K562 (cell line): ENCODE measurements around the gene CHKB.

Experiments
- CBFA2T3 ChIP-seq: fragments of 450-650 bp; IDR thresholded peaks from 2 replicates; pipeline ENCODE4 v1.6.1; 2017
- CHD2 ChIP-seq: IDR thresholded peaks from 2 replicates; pipeline ENCODE4 v1.6.1; 2011; ENCODE audit warnings: low read depth, low read length
- GTF2F1 ChIP-seq: IDR thresholded peaks from 2 replicates; pipeline ENCODE4 v1.6.1; 2011; ENCODE audit warnings: low read depth, low read length, improper control_type of control experiment
- IRF2 ChIP-seq: sonication (generic); formaldehyde crosslinking; IDR thresholded peaks from 2 replicates; pipeline ENCODE4 v1.8.1; 2022; ENCODE audit warnings: mild to moderate bottlenecking, missing genetic modification reagents
- KDM1A ChIP-seq, 2 experiments: fragments of 450-650 bp; IDR thresholded peaks; 2 replicates each; pipeline ENCODE4 v1.6.1; 2016; ENCODE audit warnings: mild to moderate bottlenecking in 2 of 2
- MYBL2 ChIP-seq, 2 experiments: fragments of 450-650 bp in 1 of 2; sonication (generic) in 1 of 2; formaldehyde crosslinking in 1 of 2; IDR thresholded peaks; 2 replicates each; pipeline versions ENCODE4 v1.6.1 to v1.8.1; 2017 to 2022; ENCODE audit warnings: borderline replicate concordance in 1 of 2, inconsistent platforms in 1 of 2, low read depth in 1 of 2, mild to moderate bottlenecking in 1 of 2, missing genetic modification reagents in 1 of 2, moderate library complexity in 1 of 2
- POU5F1 ChIP-seq: fragments of 150-350 bp; IDR thresholded peaks from 2 replicates; pipeline ENCODE4 v1.6.1; 2014; ENCODE audit warnings: borderline replicate concordance, low read length, low read depth, mild to moderate bottlenecking; ENCODE audit not compliant: partially characterized antibody
- TAF1 ChIP-seq: IDR thresholded peaks from 2 replicates; pipeline ENCODE4 v1.6.1; 2011; ENCODE audit warnings: mild to moderate bottlenecking, low read length, moderate library complexity; ENCODE audit not compliant: insufficient read depth, control insufficient read depth, severe bottlenecking; ENCODE audit errors: extremely low read depth
- U2AF2 ChIP-seq: fragments of 200-400 bp; formaldehyde crosslinking; optimal IDR thresholded peaks from 2 replicates; pipeline ENCODE3; 2017; ENCODE audit warnings: low read depth, mild to moderate bottlenecking, low read length
- ZEB2 ChIP-seq: fragments of 450-650 bp; IDR thresholded peaks from 2 replicates; pipeline ENCODE4 v1.6.1; 2016
- ZNF77 ChIP-seq: fragments of 250-450 bp; sonication (Bioruptor Pico); IDR thresholded peaks from 2 replicates; pipeline ENCODE4 v1.5.0; 2020
- TF ChIP-seq, protein P1 (sequence below): sonication (generic); formaldehyde crosslinking; IDR thresholded peaks from 2 replicates; pipeline ENCODE4 v1.8.0; 2022; ENCODE audit warnings: mild to moderate bottlenecking, missing genetic modification reagents
- TF ChIP-seq, protein P2 (sequence below), 3 experiments: IDR thresholded peaks in 2 of 3; conservative IDR thresholded peaks in 1 of 3; 2 replicates each; pipeline ENCODE4 v1.5.1; 2011 to 2012; ENCODE audit warnings: low read length in 3 of 3, mild to moderate bottlenecking in 3 of 3, control low read depth in 2 of 3, improper control_type of control experiment in 1 of 3, inconsistent platforms in 1 of 3, low read depth in 1 of 3, mixed read lengths in 1 of 3, moderate library complexity in 1 of 3; ENCODE audit not compliant: insufficient read depth in 2 of 3
- TF ChIP-seq, protein P3 (sequence below): sonication (generic); formaldehyde crosslinking; IDR thresholded peaks from 2 replicates; pipeline ENCODE4 v1.8.0; 2022; ENCODE audit warnings: mild to moderate bottlenecking, missing genetic modification reagents

DNA sequence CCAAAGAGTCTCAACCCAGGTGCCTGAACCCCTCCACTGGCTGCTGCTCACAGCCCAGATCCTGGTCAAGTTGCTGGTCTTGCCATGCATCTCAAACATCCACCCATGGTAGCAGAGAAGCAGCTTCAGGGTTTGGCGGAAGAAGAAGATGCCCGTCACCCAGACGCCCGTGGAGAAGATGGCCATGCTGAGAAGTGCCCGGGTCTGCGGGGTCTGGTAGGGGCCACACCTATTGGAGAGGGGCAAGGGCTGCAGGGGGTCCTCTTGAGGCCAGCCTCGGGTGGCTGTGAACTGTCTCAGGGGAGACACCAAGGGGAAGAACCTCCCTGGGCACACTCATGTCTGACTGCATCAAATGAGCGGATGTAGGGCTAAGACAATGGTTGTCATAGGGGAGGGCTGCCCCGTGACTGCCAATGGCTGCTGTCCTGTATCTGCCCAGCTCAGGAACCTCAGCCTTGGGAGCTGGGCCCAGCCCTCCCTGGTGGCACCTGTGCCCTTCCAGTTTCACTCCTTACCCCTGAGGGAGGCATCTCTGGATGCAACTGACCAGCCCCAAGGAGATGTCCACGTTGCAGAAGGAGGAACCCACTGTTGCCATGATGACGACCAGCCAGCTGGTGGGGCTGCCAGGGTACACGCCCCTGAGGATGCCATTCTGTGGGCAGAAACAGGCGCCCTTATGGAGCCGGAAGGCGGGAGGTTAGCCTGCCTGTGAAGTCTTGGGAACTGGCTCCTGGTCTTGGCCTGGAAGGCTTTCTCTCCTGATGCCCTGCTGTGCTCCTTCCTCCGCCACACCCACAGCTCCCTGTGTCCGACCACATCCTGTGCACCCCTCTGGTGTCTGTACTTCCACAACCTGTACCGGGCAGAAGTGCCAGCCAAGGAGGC lies 5.6 kb downstream of the CHKB start:
- TF ChIP-seq, protein P1, sequence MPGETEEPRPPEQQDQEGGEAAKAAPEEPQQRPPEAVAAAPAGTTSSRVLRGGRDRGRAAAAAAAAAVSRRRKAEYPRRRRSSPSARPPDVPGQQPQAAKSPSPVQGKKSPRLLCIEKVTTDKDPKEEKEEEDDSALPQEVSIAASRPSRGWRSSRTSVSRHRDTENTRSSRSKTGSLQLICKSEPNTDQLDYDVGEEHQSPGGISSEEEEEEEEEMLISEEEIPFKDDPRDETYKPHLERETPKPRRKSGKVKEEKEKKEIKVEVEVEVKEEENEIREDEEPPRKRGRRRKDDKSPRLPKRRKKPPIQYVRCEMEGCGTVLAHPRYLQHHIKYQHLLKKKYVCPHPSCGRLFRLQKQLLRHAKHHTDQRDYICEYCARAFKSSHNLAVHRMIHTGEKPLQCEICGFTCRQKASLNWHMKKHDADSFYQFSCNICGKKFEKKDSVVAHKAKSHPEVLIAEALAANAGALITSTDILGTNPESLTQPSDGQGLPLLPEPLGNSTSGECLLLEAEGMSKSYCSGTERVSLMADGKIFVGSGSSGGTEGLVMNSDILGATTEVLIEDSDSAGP: no peak
- TF ChIP-seq MYBL2 (IDR thresholded peaks at IDR 0.05; ENCODE audit: low read depth) (no peak), MYBL2 (CRISPR knock-in tag; IDR thresholded peaks at IDR 0.05; ENCODE audit: borderline replicate concordance) (no peak), GTF2F1 (no peak), CBFA2T3 (no peak), IRF2 (no peak), KDM1A (IDR thresholded peaks at IDR 0.05) (no peak), CHD2 (no peak), ZNF77 (CRISPR knock-in tag) (no peak), TAF1 (no peak), POU5F1 (no peak), U2AF2 (no peak), ZEB2 (no peak)
- TF ChIP-seq, protein P2, sequence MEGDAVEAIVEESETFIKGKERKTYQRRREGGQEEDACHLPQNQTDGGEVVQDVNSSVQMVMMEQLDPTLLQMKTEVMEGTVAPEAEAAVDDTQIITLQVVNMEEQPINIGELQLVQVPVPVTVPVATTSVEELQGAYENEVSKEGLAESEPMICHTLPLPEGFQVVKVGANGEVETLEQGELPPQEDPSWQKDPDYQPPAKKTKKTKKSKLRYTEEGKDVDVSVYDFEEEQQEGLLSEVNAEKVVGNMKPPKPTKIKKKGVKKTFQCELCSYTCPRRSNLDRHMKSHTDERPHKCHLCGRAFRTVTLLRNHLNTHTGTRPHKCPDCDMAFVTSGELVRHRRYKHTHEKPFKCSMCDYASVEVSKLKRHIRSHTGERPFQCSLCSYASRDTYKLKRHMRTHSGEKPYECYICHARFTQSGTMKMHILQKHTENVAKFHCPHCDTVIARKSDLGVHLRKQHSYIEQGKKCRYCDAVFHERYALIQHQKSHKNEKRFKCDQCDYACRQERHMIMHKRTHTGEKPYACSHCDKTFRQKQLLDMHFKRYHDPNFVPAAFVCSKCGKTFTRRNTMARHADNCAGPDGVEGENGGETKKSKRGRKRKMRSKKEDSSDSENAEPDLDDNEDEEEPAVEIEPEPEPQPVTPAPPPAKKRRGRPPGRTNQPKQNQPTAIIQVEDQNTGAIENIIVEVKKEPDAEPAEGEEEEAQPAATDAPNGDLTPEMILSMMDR (IDR thresholded peaks at IDR 0.05 in 2 of 3, conservative IDR thresholded peaks at IDR 0.05 in 1 of 3; ENCODE audit: insufficient read depth in 2 of 3, low read depth in 1 of 3, low read length in 3 of 3): no peak
- TF ChIP-seq, protein P3, sequence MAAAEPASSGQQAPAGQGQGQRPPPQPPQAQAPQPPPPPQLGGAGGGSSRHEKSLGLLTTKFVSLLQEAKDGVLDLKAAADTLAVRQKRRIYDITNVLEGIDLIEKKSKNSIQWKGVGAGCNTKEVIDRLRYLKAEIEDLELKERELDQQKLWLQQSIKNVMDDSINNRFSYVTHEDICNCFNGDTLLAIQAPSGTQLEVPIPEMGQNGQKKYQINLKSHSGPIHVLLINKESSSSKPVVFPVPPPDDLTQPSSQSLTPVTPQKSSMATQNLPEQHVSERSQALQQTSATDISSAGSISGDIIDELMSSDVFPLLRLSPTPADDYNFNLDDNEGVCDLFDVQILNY (CRISPR knock-in tag): no peak
